K562 (cell line): ENCODE measurements around the gene ZNF862. TPM values are rescaled to one million over a fixed set of nuclear protein-coding genes. Genes with fewer than 3 reads are reported as not detected.
A peak's percentile ranks its signal among the peaks of the same experiment; 100 is the strongest.

Experiments
- ATAC-seq: fragments of 200-7000 bp; cut with Tn5 transposase; 3 replicates; pipeline ENCODE4 v1.9.1; 2020; ENCODE audit warnings: moderate library complexity
- BruUV-seq: library from RNA; stranded (reverse); fragments of 400-500 nt; replicated peaks from 2 replicates; lab custom pipeline; 2021; lab: Mats Ljungman, UMichigan
- CTCF ChIA-PET: fragments of 300-600 bp; formaldehyde crosslinking; extraction: SDS; loops from one replicate; lab custom pipeline; 2021; ENCODE audit warnings: low intra/inter-chr PET ratio; lab: Yijun Ruan, JAX
- POLR2A ChIA-PET: fragments of 300-600, 350-650 bp; sonication (Branson Sonifier 250); formaldehyde crosslinking; extraction: SDS; loops from one replicate; lab custom pipeline; 2021; ENCODE audit warnings: antibody characterized with exemption, inconsistent platforms; lab: Yijun Ruan, JAX
- DNase-seq, 4 experiments: peaks; one replicate each; pipeline versions ENCODE4 v3.0.0 to v3.0.0-alpha.2; 2011 to 2018; ENCODE audit warnings: low spot score in 3 of 4, mixed read lengths in 3 of 4; ENCODE audit errors: extremely low read depth in 1 of 4
- FAIRE-seq: peaks from 2 replicates; lab custom pipeline; 2011; peaks lifted over from hg19 to GRCh38; lab: Jason Lieb, UNC
- H2AFZ ChIP-seq: 2 replicates; pipeline ENCODE4 v1.6.0; 2011; ENCODE audit warnings: low read depth, low read length, control low read depth, inconsistent platforms
- H3K27ac ChIP-seq: fragments of 200-600 bp; 3 replicates; pipeline ENCODE4 v1.8.0; 2011; ENCODE audit warnings: low read depth, mild to moderate bottlenecking, control low read depth, inconsistent platforms, low read length, moderate library complexity, mixed read lengths; ENCODE audit errors: extremely low read depth
- H3K27me3 ChIP-seq, 2 experiments: fragments of 300-600 bp in 1 of 2; 2 replicates in 1 of 2; 3 replicates in 1 of 2; pipeline versions ENCODE4 v1.6.0 to v1.8.0; 2011; ENCODE audit warnings: inconsistent platforms in 2 of 2, low read length in 2 of 2, mild to moderate bottlenecking in 1 of 2, mixed read lengths in 1 of 2, moderate library complexity in 1 of 2; ENCODE audit not compliant: control insufficient read depth in 2 of 2, insufficient read depth in 2 of 2
- H3K36me3 ChIP-seq: fragments of 300-600 bp; 3 replicates; pipeline ENCODE4 v1.8.0; 2011; ENCODE audit warnings: mild to moderate bottlenecking, low read length, inconsistent platforms; ENCODE audit not compliant: control insufficient read depth, insufficient read depth
- H3K4me1 ChIP-seq, 2 experiments: fragments of 200-600 bp in 1 of 2; replicated peaks in 1 of 2; 2 replicates in 1 of 2; 3 replicates in 1 of 2; pipeline versions ENCODE4 v1.5.1 to v1.8.0; 2011; ENCODE audit warnings: inconsistent platforms in 2 of 2, low read length in 2 of 2, mild to moderate bottlenecking in 1 of 2, mixed read lengths in 1 of 2, moderate library complexity in 1 of 2; ENCODE audit not compliant: control insufficient read depth in 2 of 2, insufficient read depth in 2 of 2
- H3K4me2 ChIP-seq: 2 replicates; pipeline ENCODE4 v1.6.1; 2011; ENCODE audit warnings: low read length, control low read depth, inconsistent platforms, mixed read lengths; ENCODE audit not compliant: insufficient read depth
- H3K4me3 ChIP-seq: fragments of 200-600 bp; sonication (generic), shearing (Covaris generic); 2 replicates; pipeline ENCODE4 v1.5.1; 2016; ENCODE audit warnings: control low read depth, inconsistent platforms
- H3K79me2 ChIP-seq: fragments of 200-600 bp; 3 replicates; pipeline ENCODE4 v1.8.0; 2011; ENCODE audit warnings: low read length, inconsistent platforms; ENCODE audit not compliant: control insufficient read depth, insufficient read depth
- H3K9ac ChIP-seq, 2 experiments: 2 replicates each; pipeline versions ENCODE4 v1.6.0 to v1.6.1; 2011; ENCODE audit warnings: low read depth in 2 of 2, low read length in 2 of 2, control low read depth in 1 of 2, inconsistent platforms in 1 of 2, mild to moderate bottlenecking in 1 of 2, mixed read lengths in 1 of 2; ENCODE audit not compliant: insufficient read depth in 1 of 2
- H3K9me1 ChIP-seq: one replicate; pipeline ENCODE4 v1.6.0; 2011; ENCODE audit warnings: inconsistent platforms, mild to moderate bottlenecking, low read length, moderate library complexity; ENCODE audit not compliant: control insufficient read depth, insufficient read depth
- H3K9me3 ChIP-seq: replicated peaks from 2 replicates; pipeline ENCODE4 v1.5.1; 2011; ENCODE audit warnings: low read depth, low read length, inconsistent platforms; ENCODE audit not compliant: control insufficient read depth, insufficient read depth
- H4K20me1 ChIP-seq: replicated peaks from 2 replicates; pipeline ENCODE4 v1.6.1; 2011; ENCODE audit warnings: low read length, inconsistent platforms, mixed read lengths; ENCODE audit not compliant: control insufficient read depth, insufficient read depth
- FIP1L1 ChIP-seq: fragments of 200-400 bp; formaldehyde crosslinking; IDR thresholded peaks from 2 replicates; pipeline ENCODE4 v1.6.1; 2018; ENCODE audit warnings: mild to moderate bottlenecking, low read depth, low read length; ENCODE audit not compliant: poor library complexity, severe bottlenecking
- MED1 ChIP-seq: sonication (generic); formaldehyde crosslinking; IDR thresholded peaks from 2 replicates; pipeline ENCODE4 v1.8.1; 2023; ENCODE audit warnings: missing genetic modification reagents, borderline replicate concordance
- PCBP1 ChIP-seq: fragments of 200-400 bp; formaldehyde crosslinking; IDR thresholded peaks from 2 replicates; pipeline ENCODE4 v1.6.1; 2018; ENCODE audit warnings: mild to moderate bottlenecking, low read depth, low read length; ENCODE audit not compliant: poor library complexity, severe bottlenecking
- TBL1XR1 ChIP-seq, 2 experiments: IDR thresholded peaks; 2 replicates each; pipeline ENCODE4 v1.6.1; 2012; ENCODE audit warnings: improper control_type of control experiment in 2 of 2, low read length in 2 of 2, mild to moderate bottlenecking in 1 of 2
- ZNF12 ChIP-seq: sonication (generic); formaldehyde crosslinking; IDR thresholded peaks from 2 replicates; pipeline ENCODE4 v1.4.0; 2020; ENCODE audit warnings: mild to moderate bottlenecking, missing genetic modification reagents
- WGBS: fragments of 100-300 bp; shearing (Covaris generic); methylation state at CpG from one replicate; pipeline ENCODE4 v1.1.6; 2016; ENCODE audit warnings: low coverage, mixed read lengths; ENCODE audit not compliant: insufficient coverage; ENCODE audit errors: missing lambda C conversion rate; 5-methylcytosine and 5-hydroxymethylcytosine counted together
- in situ Hi-C: fragments of 300-500 bp; cut with MboI; formaldehyde crosslinking; loops from 4 replicates; pipeline ENCODE4 v1.15.0; 2018; ENCODE audit warnings: inconsistent platforms, mixed read lengths
- intact Hi-C: fragments of 100-400 bp; cut with micrococcal nuclease; formaldehyde crosslinking; loops from 2 replicates; pipeline ENCODE4 v1.14.2; 2022
- polyA plus RNA-seq, 8 experiments: library from polyadenylated mRNA; depleted of rRNA in 4 of 8; stranded (reverse) in 5 of 8; unstranded in 3 of 8; fragments of >200 nt; fragmentation: Nextera tagmentation in 2 of 8; fragmentation: Illumina TruSeq in 1 of 8; extraction: Ambion mirVana in 2 of 8; extraction: Trizol in 1 of 8; gene quantifications; 2 replicates each; pipeline versions ENCODE4 v1.2.1 to v1.2.3, GENCODE V29; 2011 to 2014; ENCODE audit warnings: inconsistent platforms in 1 of 8, missing spikeins in 1 of 8
- total RNA-seq, 7 experiments: library from RNA; depleted of rRNA in 6 of 7; stranded (reverse); fragments of >200 nt in 6 of 7; fragmentation: Illumina TruSeq in 2 of 7; extraction: Trizol in 2 of 7; gene quantifications; 2 replicates each; pipeline versions ENCODE4 v1.2.1 to v1.2.3, GENCODE V29; 2011 to 2021; ENCODE audit warnings: low replicate concordance in 1 of 7
- TF ChIP-seq, protein P1 (sequence below): fragments of 450-650 bp; conservative IDR thresholded peaks from 2 replicates; pipeline ENCODE4 v1.6.1; 2016; ENCODE audit warnings: missing genetic modification characterization, low read depth, mild to moderate bottlenecking, missing compliant biosample characterization, moderate library complexity

Gene ZNF862
- total and polyA plus RNA-seq, 9 of the 15 experiments (the other 6 are each of a cell fraction or from before 2014, with no cell fraction given), result 1.1 to 3.9 (median 2.6) TPM

DNA sequence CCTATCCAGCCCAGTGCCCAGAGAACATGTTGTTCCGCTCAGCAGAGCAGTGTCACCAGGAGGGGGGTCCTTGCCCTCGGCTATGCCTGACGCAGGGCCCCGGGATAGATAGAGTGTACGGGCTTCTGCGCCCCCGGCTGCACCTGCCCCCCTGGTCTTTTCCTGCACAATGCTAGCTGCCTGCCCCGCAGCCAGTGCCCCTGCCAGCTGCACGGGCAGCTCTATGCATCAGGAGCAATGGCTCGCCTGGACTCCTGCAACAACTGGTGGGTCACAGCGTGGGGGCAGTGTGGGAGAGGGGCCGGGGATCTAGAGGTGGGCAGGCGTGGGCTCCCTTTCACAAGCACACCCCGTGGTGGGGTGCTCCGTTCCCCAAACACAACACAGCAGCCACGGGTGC is 31.4 kb upstream of the ZNF862 start:
- 4% methylated on average over 16 of the region's 16 CpGs for WGBS
- Histone ChIP-seq H3K27ac (no peak overlapping the region), H3K4me3 (no peak overlapping the region), H3K36me3 (no peaks in the 10 kb centered on the region), H3K9me3 (no peaks in the 10 kb centered on the region), H3K27me3 (peaks cover 9 to 74% of the 10 kb centered on the region in 2 experiments; a peak in 4 of 5 replicates), H2AFZ (no peak overlapping the region), H4K20me1 (peaks cover 15% of the 10 kb centered on the region; the same call in 1 of the 2 replicates), H3K9me1 (no peaks in the 10 kb centered on the region), H3K4me2 (no peak overlapping the region), H3K4me1 (peaks cover 0 to 37% of the 10 kb centered on the region in 2 experiments; a peak in 2 of 5 replicates), H3K9ac (peak overlapping the region in 1 of 2 experiments; percentile 71; a peak in 2 of 4 replicates), H3K79me2 (no peaks in the 10 kb centered on the region)
- TF ChIP-seq FIP1L1, result no peak
- TF ChIP-seq TBL1XR1 (IDR thresholded peaks at IDR 0.05; ENCODE audit: low read length in 2 of 2), result no peak
- TF ChIP-seq ZNF12, result no peak
- TF ChIP-seq, protein P1, sequence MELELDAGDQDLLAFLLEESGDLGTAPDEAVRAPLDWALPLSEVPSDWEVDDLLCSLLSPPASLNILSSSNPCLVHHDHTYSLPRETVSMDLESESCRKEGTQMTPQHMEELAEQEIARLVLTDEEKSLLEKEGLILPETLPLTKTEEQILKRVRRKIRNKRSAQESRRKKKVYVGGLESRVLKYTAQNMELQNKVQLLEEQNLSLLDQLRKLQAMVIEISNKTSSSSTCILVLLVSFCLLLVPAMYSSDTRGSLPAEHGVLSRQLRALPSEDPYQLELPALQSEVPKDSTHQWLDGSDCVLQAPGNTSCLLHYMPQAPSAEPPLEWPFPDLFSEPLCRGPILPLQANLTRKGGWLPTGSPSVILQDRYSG (tag), result no peak
- TF ChIP-seq MED1, result no peak
- no peak for TF ChIP-seq PCBP1
- ATAC-seq, result no peak
- intact Hi-C loops (loop anchor here (2.0 kb wide), 1 partner anchor 42 kb away; no protein-coding TSS in a partner anchor), in situ Hi-C loops (no loop called here)
- FAIRE-seq, result no peak
- ChIA-PET CTCF (interaction anchor here (0.9 to 2.1 kb wide), 2 partner anchors 43 to 66 kb away, joined by 4 to 13 read pairs; no protein-coding TSS in a partner anchor), POLR2A (interaction anchor here (1.0 kb wide), 1 partner anchor 36 kb away, joined by 4 read pairs; no protein-coding TSS in a partner anchor)
- no TSS peak for BruUV-seq
- DNase-seq, result no peak
